ENCODE measurements around the gene TCHH. TPM values are rescaled to one million over a fixed set of nuclear protein-coding genes. Genes with fewer than 3 reads are reported as not detected.
"Not testable (repeated sequence)": the region's sequence is repeated elsewhere in the genome, so short reads cannot be mapped to it uniquely, and the experiment has no call there.

TCHH gene
- total and polyA plus RNA-seq, 8 donors: 0.03 to 0.42 (median 0.06) TPM; not detected in 1

DNA sequence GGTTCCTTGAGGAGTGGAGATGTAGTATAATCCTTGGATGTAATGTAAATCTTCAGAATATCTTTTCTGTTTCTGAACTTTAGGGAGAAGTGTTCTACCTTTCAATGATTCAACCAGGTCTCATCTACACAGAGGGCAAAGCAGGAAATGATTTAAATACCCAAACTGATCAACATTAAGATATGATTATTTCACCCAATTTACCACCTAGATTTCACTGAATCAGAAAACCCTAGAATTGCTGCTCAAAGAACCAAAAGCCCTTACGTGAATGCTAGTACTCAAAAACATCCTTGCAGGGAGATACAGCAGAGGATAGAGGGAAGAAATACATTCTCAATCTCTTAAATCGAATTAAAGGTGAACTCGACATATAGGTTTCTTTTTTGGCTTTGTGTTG lies 38.8 kb upstream of the TCHH start:
- Histone ChIP-seq H3K36me3 (no peaks in the 10 kb centered on the region), H3K4me3 (no peak overlapping the region), H3K9me3 (no peaks in the 10 kb centered on the region), H3K4me1 (no peaks in the 10 kb centered on the region), H3K27ac (no peak overlapping the region), H3K27me3 (no peaks in the 10 kb centered on the region)
- WGBS, 2 donors: 69 to 77% methylated on average over 3 of the region's 3 CpGs
- TF ChIP-seq, protein P1, sequence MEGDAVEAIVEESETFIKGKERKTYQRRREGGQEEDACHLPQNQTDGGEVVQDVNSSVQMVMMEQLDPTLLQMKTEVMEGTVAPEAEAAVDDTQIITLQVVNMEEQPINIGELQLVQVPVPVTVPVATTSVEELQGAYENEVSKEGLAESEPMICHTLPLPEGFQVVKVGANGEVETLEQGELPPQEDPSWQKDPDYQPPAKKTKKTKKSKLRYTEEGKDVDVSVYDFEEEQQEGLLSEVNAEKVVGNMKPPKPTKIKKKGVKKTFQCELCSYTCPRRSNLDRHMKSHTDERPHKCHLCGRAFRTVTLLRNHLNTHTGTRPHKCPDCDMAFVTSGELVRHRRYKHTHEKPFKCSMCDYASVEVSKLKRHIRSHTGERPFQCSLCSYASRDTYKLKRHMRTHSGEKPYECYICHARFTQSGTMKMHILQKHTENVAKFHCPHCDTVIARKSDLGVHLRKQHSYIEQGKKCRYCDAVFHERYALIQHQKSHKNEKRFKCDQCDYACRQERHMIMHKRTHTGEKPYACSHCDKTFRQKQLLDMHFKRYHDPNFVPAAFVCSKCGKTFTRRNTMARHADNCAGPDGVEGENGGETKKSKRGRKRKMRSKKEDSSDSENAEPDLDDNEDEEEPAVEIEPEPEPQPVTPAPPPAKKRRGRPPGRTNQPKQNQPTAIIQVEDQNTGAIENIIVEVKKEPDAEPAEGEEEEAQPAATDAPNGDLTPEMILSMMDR (IDR thresholded peaks at IDR 0.05): no peak
- ATAC-seq (no peak), DNase-seq (no peak), FAIRE-seq (no peak)
- intact Hi-C loops (cut with DNase I): no loop called here

DNA sequence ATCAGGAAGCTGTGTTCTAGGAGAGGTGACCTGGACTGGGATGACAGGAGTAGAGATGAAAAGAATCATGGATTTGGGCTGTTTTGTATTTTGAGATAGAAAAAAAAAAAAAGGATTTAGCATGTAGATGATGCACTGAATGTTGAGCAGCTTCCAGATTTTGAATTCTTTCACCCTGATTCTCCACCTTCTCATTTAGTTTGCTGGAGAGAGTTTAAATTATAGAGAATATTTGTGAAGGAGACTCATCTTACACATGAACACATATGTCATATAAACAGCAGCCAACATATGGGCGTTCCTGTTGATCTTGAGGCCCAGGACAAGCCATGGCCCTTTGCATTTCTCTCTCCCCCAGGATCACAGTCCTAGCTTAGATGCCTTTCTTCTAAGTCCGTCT lies 36.4 kb upstream of the TCHH start:
- FAIRE-seq: no peak
- no peaks in the 10 kb centered on the region for H3K9me3 ChIP-seq
- intact Hi-C loops (cut with DNase I): no loop called here
- no peaks in the 10 kb centered on the region for H3K36me3 ChIP-seq
- TF ChIP-seq, protein P1 (IDR thresholded peaks at IDR 0.05): no peak
- H3K27ac ChIP-seq: no peak overlapping the region
- no peaks in the 10 kb centered on the region for H3K4me1 ChIP-seq
- H3K27me3 ChIP-seq: no peaks in the 10 kb centered on the region
- no peak for ATAC-seq
- DNase-seq: no peak
- 53 to 66% methylated on average over 2 of the region's 2 CpGs for WGBS, 2 donors
- no peak overlapping the region for H3K4me3 ChIP-seq

DNA sequence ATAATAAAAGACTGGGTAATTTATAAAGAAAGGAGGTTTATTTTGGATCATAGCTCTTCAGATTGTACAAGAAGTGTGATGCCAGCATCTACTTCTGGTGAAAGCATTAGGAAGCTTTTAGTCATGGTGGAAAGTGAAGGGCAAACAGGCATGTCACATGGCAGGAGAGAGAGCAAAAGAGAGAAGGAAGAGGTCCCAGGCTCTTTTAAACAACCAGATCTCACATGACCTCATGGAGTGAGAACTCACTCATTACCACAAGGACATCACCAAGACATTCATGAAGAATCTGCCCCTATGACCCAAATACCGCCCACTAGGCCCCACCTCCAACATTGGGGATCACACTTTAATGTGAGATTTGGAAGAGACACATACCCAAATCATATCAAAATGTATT lies 33.7 kb upstream of the TCHH start:
- Histone ChIP-seq H3K9me3 (no peaks in the 10 kb centered on the region), H3K4me3 (no peak overlapping the region), H3K36me3 (no peaks in the 10 kb centered on the region), H3K27me3 (no peaks in the 10 kb centered on the region), H3K4me1 (no peaks in the 10 kb centered on the region), H3K27ac (no peak overlapping the region)
- FAIRE-seq (no peak), DNase-seq (no peak), ATAC-seq (no peak)
- intact Hi-C loops (cut with DNase I): no loop called here
- WGBS, 2 donors: 58 to 61% methylated on average over 1 of the region's 1 CpG
- TF ChIP-seq, protein P1 (IDR thresholded peaks at IDR 0.05): no peak

- no peaks in the 10 kb centered on the region for H3K9me3 ChIP-seq
- FAIRE-seq: no peak
- DNase-seq: no peak
- TF ChIP-seq, protein P1 (IDR thresholded peaks at IDR 0.05): no peak
- no peak overlapping the region for H3K4me3 ChIP-seq
- no peaks in the 10 kb centered on the region for H3K27me3 ChIP-seq
- no peaks in the 10 kb centered on the region for H3K36me3 ChIP-seq
- H3K4me1 ChIP-seq: no peaks in the 10 kb centered on the region
- no peak for ATAC-seq
- intact Hi-C loops (cut with DNase I): no loop called here
- 66 to 68% methylated on average over 3 of the region's 3 CpGs for WGBS, 2 donors
- no peak overlapping the region for H3K27ac ChIP-seq
Measured at GRCh38 chr1:152148051-152148450, 32.8 kb upstream of the TCHH start.

DNA sequence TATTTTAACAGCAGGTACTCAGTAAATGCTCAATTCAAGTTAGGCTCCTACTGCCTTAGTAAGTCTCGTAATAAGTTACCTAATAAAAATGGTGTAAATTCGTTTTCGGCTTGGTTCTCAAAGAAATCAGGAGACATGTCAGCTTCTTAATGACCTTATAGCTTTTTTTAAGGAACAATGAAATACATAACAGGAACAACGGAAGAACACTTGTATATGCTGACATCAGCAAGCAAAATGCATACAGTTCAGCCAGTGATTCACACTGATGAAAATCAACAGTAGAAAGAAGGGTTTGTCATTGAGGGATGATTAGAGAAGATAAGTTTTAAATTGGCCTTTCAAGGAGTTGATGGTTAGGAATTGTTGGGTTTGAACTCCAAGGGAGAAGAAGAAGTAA lies 30.5 kb upstream of the TCHH start:
- TF ChIP-seq, protein P1 (IDR thresholded peaks at IDR 0.05): no peak
- intact Hi-C loops (cut with DNase I): no loop called here
- DNase-seq (no peak), FAIRE-seq (no peak), ATAC-seq (no peak)
- no peak overlapping the region for H3K4me3 ChIP-seq
- H3K4me1 ChIP-seq: no peaks in the 10 kb centered on the region
- no peaks in the 10 kb centered on the region for H3K9me3 ChIP-seq
- 54 to 64% methylated on average over 4 of the region's 4 CpGs for WGBS, 2 donors
- no peak overlapping the region for H3K27ac ChIP-seq
- H3K36me3 ChIP-seq: no peaks in the 10 kb centered on the region
- H3K27me3 ChIP-seq: peaks cover 0 to 4% (median under 1%) of the 10 kb centered on the region in 4 donors

DNA sequence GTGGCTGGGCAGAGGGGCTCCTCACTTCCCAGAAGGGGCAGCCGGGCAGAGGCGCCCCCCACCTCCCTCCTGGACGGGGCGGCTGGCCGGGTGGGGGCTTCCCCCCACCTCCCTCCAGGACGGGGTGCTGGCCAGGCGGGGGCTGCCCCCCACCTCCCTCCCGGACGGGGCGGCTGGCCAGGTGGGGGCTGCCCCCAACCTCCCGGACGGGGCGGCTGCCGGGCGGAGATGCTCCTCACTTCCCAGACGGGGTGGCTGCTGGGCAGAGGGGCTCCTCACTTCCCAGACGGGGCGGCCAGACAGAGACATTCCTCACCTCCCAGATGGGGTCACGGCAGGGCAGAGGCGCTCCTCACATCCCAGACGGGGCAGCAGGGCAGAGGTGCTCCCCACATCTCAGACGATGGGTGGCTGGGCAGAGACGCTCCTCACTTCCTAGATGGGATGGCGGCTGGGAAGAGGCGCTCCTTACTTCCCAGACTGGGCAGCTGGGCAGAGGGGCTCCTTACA lies 29.5 kb upstream of the TCHH start:
- not testable (repeated sequence) for ATAC-seq, H3K36me3 ChIP-seq, H3K4me1 ChIP-seq, H3K9me3 ChIP-seq, H3K27me3 ChIP-seq, FAIRE-seq, H3K4me3 ChIP-seq, H3K27ac ChIP-seq
- 80 to 85% methylated on average over 18 to 25 of the region's 25 CpGs for WGBS, 2 donors
- intact Hi-C loops (cut with DNase I): loop anchor here in 1 of 3 donors (5.0 kb wide), 1 partner anchor 38 kb away; no protein-coding TSS in a partner anchor
- DNase-seq: peak in 1 of 6 donors; percentile 52

Data from pancreas (tissue), 10 donors.